HG03039 (cell line): ENCODE results near the gene CCL20.
"Not testable (repeated sequence)": the region's sequence is repeated elsewhere in the genome, so short reads cannot be mapped to it uniquely, and the experiment has no call there.

Experiments
- ATAC-seq: cut with Tn5 transposase; IDR thresholded peaks from one replicate; pipeline ENCODE4 v1.9.1; 2021; ENCODE audit warnings: mild to moderate bottlenecking, moderate library complexity; ENCODE audit not compliant: unreplicated experiment

Gene CCL20, protein sequence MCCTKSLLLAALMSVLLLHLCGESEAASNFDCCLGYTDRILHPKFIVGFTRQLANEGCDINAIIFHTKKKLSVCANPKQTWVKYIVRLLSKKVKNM

GRCh38 chr2:227813562-227814353 lies at the start of gene CCL20:
TSS of gene CCL20 (plus strand) at chr2:227813842. CDS start at chr2:227813912, 70 bp downstream.
- ATAC-seq: no peak

GRCh38 chr2:227765788-227766372 lies 47.8 kb upstream of the CCL20 start:
- no peak for ATAC-seq

DNA sequence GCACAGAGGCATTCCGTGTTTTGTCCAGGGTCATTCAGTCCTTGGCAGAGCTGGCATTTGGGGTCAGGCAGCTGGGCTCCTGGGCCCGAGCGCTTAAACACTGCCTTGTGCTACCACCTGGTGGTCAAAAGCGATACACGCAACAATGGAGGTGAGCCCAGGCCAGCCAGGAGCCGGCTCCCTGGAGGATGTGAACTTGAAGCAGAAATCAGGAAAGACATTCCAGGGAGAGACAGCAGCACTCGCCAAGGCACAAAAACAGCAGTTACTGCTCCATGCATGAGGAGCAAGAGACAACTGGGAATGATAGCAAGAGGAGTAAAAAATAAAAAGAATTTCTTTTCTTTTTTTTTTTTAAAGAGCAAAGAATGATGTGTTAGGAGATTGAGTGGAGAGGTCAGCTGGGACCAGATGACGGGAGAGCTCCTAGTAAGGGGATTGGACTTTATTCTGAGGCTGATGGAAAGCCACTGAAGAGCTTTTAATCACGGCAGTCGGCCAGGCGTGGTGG lies 47.2 kb upstream of the CCL20 start:
- peak; percentile 93 for ATAC-seq

- ATAC-seq: no peak
Measured at GRCh38 chr2:227767830-227768229, 45.8 kb upstream of the CCL20 start.

GRCh38 chr2:227772197-227772661 lies 41.4 kb upstream of the CCL20 start:
- no peak for ATAC-seq

DNA sequence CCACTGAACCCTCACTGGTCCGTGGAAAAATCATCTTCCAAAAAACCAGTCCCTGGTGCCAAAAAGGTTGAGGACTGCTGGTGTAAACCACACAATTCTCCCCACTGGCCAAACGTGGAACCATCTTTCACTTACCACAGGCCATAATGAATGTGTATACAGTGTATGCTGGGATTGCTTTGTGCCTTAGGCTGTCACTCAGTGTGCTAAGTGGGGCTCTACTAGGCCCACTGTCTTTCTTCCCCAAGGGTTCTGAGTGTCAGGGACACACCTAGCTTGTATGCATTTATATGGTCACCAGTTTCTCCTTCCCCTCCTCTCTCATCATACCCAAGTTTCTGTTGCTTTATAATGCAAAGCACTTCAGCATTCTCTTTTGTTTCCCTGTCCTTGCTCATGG lies 40.7 kb upstream of the CCL20 start:
- ATAC-seq: no peak

GRCh38 chr2:227774011-227774624 lies 39.5 kb upstream of the CCL20 start:
- ATAC-seq: no peak

DNA sequence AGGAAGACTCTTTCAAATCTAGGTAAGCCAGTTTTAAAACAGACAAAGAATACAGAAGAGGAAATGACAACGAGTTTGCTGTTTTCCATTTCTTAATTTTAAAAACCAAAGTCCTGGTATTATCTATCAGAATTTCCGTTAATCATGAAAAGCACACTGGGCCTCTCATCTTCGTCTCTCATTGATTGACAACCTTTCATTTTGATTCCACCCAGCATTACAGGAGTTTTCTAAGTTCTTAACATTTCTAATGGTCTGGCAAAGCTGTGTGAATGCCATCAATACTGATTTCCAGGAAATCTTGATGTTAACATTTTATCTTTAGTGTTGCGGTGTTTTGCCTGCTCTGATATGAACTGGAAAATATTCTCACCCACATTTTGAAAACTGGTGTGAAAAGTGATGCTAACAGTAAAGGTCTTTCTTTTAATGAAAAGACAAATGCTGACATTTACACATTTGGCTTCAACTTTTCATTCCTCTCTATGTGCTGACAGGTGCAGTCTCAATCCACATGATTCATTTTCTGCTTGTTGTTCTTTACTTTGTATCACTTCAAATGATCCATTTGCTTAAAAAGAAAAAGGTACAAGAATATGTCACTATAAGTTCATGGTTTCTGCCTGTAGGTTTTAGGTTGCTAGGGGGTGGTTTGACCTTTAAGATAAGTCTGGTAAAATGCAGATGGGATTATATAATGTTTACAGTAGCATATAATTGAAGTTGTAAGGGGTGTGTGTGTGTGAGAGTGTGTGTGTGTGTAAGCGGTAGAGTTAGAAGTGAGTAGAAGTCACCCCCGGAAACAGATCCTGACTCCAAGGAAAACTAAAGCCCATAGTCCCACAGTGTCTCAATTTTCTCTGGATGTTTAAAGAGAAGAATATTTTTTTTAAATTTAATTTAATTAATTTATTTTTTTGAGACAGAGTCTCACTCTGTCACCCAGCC lies 38.5 kb upstream of the CCL20 start:
- ATAC-seq: no peak

DNA sequence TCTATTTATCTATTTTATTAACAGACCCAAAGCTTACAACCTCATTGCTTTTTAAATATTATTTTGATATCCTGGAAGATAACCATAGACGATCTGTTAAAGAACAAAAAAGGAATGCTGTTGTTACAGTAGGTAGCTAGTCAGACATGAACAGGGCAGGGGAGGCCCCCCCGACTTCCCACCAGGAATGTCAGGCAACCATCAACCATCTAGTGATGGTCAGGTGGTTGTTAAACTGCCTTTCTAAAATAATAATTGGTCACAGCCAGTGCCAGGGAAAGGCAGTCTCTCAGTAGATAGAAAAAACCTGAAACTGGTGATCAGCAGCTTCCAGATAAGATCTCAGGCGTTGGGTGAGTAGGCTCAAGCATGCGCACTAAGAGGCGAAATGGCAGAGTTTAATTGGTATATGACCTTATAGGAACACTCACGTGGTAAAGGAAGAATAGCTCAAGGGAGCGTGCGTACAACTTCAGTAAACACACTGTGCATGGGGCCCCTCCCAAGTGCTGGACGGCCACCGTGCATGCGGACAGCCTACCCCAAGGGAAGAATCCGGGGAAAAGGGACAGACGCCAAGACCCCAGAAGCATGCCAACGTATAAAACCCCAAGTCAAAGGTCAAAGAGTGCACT lies 32.5 kb upstream of the CCL20 start:
- ATAC-seq: no peak

DNA sequence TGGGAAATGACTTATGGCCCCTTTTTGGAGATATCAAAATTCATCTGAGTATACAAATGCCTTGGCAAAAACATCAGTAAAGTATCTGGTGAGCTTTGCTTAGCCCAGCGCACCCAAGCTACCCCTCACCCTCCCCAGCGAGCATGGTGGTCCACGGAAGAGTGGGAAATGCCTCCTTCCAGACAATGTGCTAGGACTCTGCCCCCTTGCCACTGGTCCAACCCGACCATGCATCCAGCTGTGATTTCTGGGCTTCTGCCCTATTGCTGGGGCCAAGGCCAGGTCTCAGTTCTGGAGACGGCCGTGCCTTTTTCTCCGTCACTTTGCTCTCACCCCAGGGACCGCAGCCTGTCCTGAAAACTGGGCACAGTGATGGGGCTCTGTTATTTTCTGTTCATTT lies 31.8 kb upstream of the CCL20 start:
- ATAC-seq: no peak

GRCh38 chr2:227782804-227783203 lies 30.8 kb upstream of the CCL20 start:
- ATAC-seq: peak; percentile 11

GRCh38 chr2:227783404-227784138 lies 30.1 kb upstream of the CCL20 start:
- ATAC-seq: peak; percentile 94

DNA sequence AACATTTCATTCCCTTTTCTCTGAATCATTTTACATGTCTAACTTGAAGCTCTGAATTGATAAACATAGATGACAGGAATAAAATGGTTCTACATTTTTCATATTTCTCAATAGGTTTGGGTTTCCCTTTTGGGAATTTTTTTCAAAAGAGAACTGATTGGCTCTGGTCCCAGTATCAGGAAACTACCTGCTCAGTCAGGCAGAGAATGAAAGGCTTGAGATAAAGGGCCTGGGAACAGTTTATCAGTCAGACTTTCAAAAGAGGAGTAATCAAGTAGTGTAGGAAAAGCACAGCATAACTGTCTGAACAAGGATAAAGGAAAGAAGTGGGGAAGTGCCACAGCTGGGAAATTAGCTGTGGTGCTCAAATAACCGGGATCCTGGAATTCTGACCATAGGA lies 28.3 kb upstream of the CCL20 start:
- ATAC-seq: no peak

DNA sequence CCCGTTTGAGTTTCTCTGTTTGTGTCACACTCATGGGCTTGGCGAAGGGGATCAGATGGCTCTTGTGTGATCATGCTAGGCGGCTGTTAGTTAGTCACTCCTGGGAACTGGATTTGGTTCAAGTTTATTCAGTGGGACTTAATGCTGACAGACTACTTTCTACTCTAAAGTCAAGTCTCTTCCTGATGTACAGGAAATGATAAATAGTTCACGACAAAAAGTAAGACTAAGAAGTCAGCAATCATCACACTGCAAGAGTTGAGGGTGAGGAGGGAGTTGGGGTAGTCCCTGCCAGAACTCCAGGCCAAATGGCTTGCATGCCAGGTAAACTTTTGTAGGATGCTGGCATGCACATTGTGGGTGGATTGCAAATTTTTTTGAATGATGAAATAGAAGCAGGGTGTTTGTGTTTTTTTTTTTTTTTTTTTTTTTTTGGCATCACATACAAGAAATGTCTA lies 25.1 kb upstream of the CCL20 start:
- no peak for ATAC-seq

GRCh38 chr2:227789803-227790202 lies 23.8 kb upstream of the CCL20 start:
- no peak for ATAC-seq

- no peak for ATAC-seq
Measured at GRCh38 chr2:227793148-227793712, 20.4 kb upstream of the CCL20 start.

GRCh38 chr2:227796045-227796711 lies 17.5 kb upstream of the CCL20 start:
- no peak for ATAC-seq

- ATAC-seq: not testable (repeated sequence)
Measured at GRCh38 chr2:227796768-227797167, 16.9 kb upstream of the CCL20 start.
